ENCODE measurements around the gene ZFHX3.

The ZFHX3 gene

GRCh38 chr16:73067671-73068540, 20.0 kb upstream of the ZFHX3 start:
- no peak for DNase-seq

GRCh38 chr16:73066927-73067670, 19.2 kb upstream of the ZFHX3 start:
- no peak for DNase-seq

DNA sequence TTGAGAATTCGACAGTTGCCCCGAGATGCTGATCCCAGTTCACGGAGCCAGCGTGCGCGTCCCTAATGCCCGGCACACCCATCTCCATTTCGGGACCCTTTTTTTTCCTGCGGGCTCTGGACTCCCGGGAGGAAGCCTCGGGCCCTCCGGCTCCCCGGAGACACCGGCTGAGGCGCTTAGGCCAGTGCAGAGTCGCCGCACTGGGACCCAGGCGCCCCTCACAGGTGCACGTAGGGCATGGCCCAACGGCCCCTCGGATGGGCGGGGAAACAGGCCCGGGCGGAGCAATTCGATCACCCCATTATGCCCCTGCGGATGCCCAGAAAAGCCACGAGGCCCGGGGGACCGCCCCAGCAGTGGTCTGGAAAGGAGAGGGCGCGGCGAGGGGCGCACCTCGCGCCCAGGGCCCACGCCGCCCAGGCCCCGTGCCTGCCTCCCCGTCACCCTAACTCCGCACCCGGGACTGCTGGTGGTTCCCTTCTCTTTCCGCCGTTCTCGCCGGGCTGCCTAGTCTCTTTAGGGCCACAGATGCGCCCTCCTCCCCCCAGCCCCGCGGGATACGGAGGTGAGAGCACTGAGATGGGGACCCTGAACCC, 18.5 kb upstream of the ZFHX3 start:
- no peak for DNase-seq

DNA sequence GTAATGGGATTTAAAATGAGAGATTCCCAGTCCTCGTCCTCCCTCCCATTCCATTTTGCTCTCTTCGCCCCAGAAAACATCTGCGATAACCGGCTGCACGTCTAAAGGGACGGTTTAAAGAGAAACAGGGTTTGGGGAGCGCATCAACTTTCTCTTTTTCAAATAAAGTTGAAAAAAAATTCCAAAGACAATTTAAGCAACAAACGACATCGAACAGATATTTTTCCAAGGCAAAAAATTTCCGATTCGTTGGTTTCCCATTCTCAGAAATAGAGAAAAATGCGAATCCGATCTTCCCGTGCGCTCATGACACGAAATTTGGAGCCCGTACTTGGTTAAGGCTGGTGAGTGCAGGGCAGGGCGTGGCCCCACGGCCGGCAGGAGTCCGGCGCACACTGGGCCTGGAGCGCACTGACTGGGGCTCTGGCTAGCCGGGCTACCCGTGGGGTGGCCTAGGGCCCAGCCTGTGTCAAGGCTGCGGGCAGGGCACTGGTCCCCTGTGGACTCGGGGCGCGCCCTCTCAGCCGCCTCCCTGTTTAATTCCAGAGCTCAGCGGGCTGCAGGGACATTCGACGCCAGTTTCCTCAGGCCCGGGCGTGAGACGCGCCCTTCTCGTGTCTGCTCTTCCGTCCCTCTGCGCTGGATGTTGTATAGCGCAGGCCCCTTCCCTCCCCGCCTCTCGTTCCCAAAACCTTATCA, 17.9 kb upstream of the ZFHX3 start:
- DNase-seq = no peak

- no peak for DNase-seq
These were observed 17.1 kb upstream of the ZFHX3 start for GRCh38 chr16:73064994-73065545.

GRCh38 chr16:73064212-73064993, 16.5 kb upstream of the ZFHX3 start:
- no peak for DNase-seq

GRCh38 chr16:73063854-73064211, 15.9 kb upstream of the ZFHX3 start:
- DNase-seq = no peak

GRCh38 chr16:73062743-73063733, 15.1 kb upstream of the ZFHX3 start:
- no peak for DNase-seq

DNA sequence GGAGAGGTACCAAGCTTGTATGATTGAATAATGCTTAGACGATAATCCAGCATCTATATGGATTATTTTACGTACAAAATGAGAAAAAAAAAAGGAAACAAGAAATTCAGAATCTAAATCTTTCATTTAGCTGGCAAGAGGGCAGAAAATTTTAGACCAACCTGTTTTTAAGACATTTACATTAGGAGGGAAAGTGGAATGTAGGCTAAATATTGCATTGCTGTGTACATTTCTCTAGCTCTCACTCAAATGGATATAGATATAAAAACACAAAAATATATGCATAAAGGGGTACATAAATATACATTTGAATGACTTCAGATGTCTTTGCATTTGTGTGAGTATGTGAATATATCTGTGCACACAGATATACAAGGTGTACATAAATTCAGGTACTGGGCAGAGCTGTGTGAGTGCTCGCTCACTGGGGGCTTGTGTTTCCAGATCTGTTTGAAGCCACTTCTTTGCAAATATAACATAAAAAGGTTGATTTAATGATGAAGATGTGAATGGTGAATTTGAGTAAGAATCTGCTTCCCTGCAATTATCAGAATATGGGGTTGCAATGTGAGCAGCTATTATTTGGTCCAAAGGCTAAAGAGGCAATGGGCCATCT, 14.2 kb upstream of the ZFHX3 start:
- no peak for DNase-seq

GRCh38 chr16:73060892-73061490, 13.1 kb upstream of the ZFHX3 start:
- DNase-seq = no peak

- DNase-seq = no peak
These were observed 12.1 kb upstream of the ZFHX3 start for GRCh38 chr16:73059779-73060615.

DNA sequence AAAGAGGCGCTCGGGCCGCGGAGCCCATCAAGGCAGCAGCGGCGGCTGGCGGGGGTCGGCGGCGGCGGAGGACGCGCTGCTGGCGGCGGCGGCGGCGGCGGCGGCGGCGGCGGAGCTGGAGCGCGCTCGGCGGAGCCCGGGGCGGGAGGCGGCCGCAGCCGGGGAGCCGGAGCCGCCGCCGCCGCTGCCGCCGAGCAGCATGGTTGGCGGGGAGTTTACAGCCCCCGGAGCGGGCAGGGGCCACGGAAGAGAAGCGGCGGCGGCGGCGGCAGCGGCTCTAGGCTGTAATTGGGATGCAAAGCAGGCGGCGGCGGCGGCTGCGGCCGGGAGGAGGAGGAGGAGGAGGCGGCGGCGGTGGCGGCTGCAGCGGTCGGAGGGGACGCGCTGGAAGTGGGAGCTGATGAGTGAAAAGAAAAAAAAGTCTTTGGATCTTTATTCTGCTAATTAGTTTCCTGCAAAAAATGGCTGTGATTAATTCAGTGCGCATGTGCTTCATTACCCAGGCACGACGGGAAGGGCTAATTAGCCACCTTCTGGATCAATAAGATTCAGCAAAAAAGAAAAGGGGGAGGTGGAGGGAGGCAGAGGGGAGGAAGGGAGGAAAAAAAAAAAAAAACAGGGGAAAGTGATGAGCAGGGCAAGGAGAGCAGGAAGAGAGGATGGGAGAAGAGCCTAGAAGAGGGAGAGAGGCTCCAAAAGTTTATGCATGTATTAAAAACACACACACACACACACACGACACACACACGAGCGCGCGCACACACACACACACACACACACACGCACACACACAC, 10.9 kb upstream of the ZFHX3 start:
- no peak for DNase-seq

GRCh38 chr16:73058221-73058615, 10.3 kb upstream of the ZFHX3 start:
- DNase-seq = no peak

DNA sequence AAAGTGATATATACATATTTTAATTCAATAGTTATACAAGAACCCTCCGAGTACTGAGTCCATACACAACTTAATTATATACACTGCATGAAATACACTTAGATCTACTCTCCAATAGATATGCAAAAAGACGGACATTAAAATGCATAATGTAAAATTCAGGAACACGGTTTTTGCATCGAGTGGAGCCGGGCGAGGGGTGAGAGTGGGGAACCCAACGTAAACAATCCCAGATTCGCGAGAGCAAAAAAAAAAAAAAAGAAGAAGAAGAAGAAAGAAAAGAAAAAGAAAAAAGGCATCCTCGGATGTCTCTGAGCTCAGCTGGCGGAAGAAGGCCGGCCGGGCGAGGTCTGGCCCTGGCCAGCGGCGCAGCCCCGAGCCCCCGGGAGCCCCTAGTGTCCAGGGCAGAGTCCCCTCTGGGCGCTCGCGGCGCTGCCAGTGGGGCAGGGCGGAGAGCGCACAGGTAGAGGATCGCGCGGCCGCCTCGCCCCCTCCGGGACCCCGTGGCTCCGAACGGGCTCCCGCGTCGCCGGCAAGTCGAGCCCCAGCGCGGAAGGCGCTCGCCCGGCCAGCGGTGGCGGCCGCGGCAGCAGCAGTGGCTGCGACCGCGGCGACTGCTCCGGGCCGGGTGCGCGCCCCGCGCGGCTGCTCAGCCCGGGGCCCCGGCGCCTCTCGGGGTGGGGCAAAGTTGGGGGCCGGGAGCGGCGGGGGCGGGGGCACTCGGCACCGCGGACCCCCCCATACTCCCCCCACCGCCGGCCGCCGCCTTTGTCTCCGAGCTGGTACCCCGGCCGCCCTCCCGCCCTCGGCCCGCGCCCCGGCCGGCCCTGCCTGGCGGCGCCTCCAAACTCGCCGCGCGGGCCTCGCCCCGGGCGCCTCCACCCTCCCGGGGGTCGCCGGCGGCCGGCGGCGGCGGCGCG, 9.6 kb upstream of the ZFHX3 start:
- no peak for DNase-seq

DNA sequence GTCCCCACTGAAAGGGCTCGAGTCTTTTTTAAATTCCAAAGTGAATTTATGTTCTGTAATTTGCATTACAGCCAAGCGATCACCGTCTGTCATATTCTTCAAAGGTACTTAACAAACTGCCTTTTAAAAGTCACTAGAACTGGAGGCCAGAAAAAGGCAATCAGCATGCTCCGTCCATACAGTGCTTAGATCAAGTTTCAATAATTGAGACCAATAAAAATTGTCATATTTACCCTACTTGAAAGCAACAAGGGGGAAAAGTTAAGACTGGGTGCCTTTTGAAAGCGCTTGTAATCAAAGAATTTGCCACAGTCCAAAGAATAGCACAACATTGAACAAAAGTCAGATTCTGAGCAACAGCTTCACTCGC, 9.0 kb upstream of the ZFHX3 start:
- no peak for DNase-seq

GRCh38 chr16:73056448-73056847, 8.5 kb upstream of the ZFHX3 start:
- DNase-seq = no peak
